LNCAP (cell line): ENCODE measurements around the gene PPP1R14C.

Experiments used
- TF ChIP-seq, protein P1 (sequence below): fragments of 450-650 bp; IDR thresholded peaks from 2 replicates; pipeline ENCODE4 v1.5.1; 2017; ENCODE audit warnings: mild to moderate bottlenecking

The PPP1R14C gene

DNA sequence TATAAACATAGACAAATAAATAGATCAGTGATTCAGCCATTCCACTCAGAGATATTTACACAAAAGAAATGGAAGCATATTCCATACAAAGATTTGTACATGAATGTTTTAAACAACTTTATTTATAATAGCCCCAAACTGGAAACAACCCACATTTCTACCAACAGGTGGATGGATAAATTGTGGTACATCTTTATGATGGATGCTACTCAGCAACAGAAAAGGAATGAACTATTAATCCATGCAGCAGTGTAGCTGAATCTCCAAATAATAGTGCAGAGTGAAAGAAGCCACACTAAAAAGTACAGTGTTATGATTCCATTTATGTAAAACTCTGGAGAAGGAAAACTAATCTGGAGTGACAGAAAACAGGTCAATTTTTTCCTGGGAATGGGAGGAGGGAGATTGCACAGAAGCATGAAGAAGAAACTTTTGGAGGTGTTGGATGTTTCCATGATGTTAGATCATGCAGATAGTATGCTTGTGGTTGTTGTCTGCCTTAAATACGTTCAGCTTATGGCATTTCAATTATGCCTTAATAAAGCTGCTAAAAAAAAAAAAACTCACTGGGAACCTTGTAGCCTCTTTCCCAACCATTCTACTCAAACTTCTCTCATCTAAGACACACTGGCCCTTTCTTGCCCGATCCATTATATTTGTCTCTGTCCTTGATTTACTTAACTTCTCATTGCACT is 100.9 kb downstream of the PPP1R14C start:
- TF ChIP-seq, protein P1, sequence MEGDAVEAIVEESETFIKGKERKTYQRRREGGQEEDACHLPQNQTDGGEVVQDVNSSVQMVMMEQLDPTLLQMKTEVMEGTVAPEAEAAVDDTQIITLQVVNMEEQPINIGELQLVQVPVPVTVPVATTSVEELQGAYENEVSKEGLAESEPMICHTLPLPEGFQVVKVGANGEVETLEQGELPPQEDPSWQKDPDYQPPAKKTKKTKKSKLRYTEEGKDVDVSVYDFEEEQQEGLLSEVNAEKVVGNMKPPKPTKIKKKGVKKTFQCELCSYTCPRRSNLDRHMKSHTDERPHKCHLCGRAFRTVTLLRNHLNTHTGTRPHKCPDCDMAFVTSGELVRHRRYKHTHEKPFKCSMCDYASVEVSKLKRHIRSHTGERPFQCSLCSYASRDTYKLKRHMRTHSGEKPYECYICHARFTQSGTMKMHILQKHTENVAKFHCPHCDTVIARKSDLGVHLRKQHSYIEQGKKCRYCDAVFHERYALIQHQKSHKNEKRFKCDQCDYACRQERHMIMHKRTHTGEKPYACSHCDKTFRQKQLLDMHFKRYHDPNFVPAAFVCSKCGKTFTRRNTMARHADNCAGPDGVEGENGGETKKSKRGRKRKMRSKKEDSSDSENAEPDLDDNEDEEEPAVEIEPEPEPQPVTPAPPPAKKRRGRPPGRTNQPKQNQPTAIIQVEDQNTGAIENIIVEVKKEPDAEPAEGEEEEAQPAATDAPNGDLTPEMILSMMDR, result no peak

DNA sequence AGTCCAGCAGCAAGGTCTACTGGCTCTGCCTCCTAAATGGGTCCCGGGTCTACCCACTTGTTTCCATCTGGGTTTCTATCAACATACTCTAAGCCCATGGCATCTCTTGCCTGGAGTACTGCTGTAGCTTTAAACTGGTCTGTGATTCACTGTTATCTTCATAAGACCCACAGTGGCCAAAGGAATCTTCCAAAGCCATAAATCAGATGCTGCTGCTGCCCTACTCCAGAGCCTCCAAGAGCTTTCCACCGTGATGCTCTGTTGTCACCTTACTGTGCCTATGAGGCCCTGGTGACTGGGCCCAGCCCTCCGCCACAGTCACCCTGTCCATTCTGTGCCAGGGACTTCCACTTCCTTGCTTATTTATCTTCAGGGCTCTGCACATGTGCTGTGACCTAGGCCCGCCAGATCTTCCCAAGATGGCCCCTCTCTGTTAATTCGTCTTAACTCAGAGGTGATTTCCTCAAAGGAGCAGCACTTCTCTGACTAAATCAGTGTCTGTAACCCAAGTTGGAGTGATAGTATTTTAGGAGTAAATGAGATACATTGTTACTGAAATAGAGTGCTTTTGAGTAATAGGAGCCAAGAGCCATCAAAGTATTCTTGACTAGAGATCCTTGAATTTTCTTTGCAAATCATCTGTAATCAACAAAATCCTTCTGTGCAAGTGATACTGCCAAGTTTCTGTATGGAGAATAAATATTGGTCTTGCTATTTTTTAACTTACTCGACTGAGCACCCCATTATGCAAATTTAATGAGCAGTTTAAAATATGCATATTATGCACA is 102.5 kb downstream of the PPP1R14C start:
- TF ChIP-seq, protein P1, result no peak

DNA sequence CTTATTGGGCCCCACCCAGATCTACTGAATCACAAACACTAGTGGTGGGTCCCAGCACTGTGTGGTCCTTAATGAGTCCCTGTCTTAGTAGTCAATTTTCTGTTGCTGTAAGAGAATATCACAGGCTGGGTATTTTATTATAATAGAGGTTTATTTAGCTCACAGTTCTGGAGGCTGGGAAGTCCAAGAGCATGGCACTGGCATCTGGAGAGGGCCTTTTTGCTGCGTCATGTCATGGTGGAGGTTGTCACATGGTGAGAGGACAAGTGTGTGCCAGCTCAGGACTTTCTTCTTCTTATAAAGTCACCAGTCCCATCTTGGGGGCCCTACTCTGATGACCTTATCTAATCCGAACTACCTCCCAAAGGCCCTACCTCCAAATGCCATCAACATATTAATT is 105.0 kb downstream of the PPP1R14C start:
- TF ChIP-seq, protein P1, result no peak

DNA sequence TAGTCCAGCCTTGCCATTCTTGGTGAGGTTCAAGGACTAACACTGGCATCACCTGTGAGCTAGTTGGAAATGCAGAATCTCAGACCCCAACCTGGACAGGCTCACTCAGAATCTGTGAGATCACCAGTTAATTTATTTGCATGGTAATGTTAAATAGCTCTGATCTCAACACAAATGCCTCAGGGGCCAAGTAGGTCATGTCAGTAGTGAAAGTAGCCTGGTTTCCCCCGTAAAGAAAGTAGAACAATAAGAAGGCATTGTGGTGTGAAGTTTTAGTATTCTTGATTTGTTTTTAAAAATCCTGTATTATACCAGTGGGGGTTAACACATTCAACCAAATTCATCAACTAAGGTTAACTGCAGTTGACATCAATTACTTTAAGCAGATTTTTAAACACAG is 105.5 kb downstream of the PPP1R14C start:
- TF ChIP-seq, protein P1, result no peak

DNA sequence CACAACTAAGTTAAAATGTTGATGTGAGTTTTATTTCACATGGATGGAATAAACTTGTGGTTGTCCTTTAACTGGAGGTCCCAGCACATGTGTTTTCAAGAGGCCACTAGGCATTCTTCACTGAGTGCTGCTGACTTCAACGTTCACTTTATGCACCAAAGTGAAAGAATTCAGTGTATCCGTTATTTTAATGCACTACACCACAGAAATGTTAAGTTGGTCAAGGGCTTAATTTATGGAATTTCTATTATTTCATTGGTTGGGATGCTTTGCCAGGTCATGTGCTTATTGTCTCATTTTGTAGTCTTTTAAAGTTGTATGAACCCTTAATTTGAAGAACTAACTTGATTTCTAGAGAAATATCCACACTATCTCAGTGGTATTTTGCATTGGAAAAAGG is 106.4 kb downstream of the PPP1R14C start:
- TF ChIP-seq, protein P1, result no peak

DNA sequence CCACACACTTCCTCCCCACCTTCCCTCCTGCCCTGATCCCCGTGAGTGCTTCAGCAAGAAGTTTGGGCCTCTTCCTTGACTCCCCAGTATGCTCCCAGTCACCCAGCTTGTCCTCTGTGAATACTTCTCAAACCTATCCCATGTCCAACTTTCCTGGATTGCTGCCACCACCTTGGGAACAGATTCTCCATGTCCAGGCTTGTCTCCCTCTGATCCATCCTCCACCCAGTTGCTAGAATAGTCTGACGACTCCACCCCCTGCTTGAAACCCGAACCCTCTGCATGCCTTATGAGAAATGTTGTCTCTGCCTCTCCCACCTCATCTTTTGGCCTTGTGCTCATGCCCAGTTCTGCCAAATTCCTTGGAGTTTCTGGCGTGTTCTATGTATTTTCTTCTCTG is 108.0 kb downstream of the PPP1R14C start:
- TF ChIP-seq, protein P1, result no peak

DNA sequence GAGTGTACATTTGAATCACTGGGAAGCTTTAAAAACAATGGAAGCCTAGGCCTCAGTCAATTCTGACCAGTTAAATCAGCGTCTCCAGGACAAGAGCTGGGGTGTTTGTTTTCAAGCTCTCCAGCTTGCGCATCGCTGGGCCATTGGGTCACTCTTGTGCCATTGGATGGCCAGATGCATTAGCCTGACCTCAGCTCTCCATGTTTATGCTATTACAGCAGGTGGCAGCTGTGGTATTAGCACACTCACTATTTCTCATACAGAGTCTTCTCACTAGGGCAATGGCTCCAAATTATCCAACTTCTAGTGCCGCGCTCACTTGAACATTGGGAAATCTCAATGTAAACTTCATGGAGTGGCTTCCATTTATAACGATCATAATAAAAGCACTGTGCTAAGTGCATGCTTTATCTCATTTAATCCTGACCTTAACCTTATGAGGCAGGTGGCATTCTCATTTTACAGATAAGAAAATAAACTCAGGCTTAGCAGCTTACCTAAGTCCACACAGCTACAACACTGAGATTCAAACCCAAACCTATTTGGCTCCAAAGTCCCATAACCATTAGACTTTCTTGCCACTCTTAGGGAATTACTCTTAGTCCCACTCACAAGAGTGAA is 108.8 kb downstream of the PPP1R14C start:
- TF ChIP-seq, protein P1, result no peak
